Testis (tissue), 3 donors: ENCODE measurements around the gene MAP1S. TPM values are rescaled to one million over a fixed set of nuclear protein-coding genes. Genes with fewer than 3 reads are reported as not detected.

Experiments
- DNase-seq: peaks from one replicate; pipeline ENCODE4 v3.0.0-alpha.2; 2019
- H3K27ac ChIP-seq, 2 donors: fragments of 200-600 bp; sonication (generic); one replicate each; pipeline ENCODE4 v1.5.1; 2019
- H3K27me3 ChIP-seq: fragments of 200-600 bp; sonication (generic); one replicate; pipeline ENCODE4 v1.5.1; 2019
- H3K36me3 ChIP-seq: fragments of 200-600 bp; sonication (generic); one replicate; pipeline ENCODE4 v1.5.1; 2017; ENCODE audit warnings: low read depth; ENCODE audit errors: missing control alignments
- H3K4me1 ChIP-seq: fragments of 200-600 bp; sonication (generic); one replicate; pipeline ENCODE4 v1.5.1; 2019
- H3K4me3 ChIP-seq, 2 donors: fragments of 200-600 bp; sonication (generic); one replicate each; pipeline ENCODE4 v1.5.1; 2017 to 2019
- H3K9me3 ChIP-seq: fragments of 200-600 bp; sonication (generic); one replicate; pipeline ENCODE4 v1.5.1; 2017
- POLR2A ChIP-seq: fragments of 450-650 bp; IDR thresholded peaks from one replicate; pipeline ENCODE4 v1.6.1; 2017; ENCODE audit warnings: antibody characterized with exemption, mild to moderate bottlenecking, moderate library complexity
- WGBS, 2 donors: methylation state at CpG; one replicate each; pipeline ENCODE4 v1.1.5; 2018; 5-methylcytosine and 5-hydroxymethylcytosine counted together
- intact Hi-C: fragments of 100-400 bp; cut with DNase I; formaldehyde crosslinking; loops from one replicate; pipeline ENCODE4 v1.15.1; 2023; ENCODE audit warnings: low total_unique reads
- polyA plus RNA-seq: library from polyadenylated mRNA; stranded (reverse); fragments of 350-450 nt; fragmentation: Illumina TruSeq; extraction: RNeasy Lipid Tissue Mini Kit (QIAGEN cat#74804); gene quantifications from one replicate; pipeline ENCODE4 v1.2.3, GENCODE V29; 2014; ENCODE audit warnings: low read depth, low replicate concordance; ENCODE audit not compliant: insufficient read depth
- total RNA-seq, 2 donors: library from RNA; depleted of rRNA; stranded (reverse); fragments of >200 nt; gene quantifications; one replicate each; pipeline ENCODE4 v1.2.3, GENCODE V29; 2016
- TF ChIP-seq, protein P1 (sequence below), 3 experiments: fragments of 450-650 bp in 2 of 3; fragments of 200-600 bp in 1 of 3; sonication (generic) in 1 of 3; IDR thresholded peaks; one replicate each; pipeline ENCODE4 v1.5.1; 2016 to 2019; ENCODE audit warnings: antibody characterized with exemption in 3 of 3, mild to moderate bottlenecking in 2 of 3, moderate library complexity in 1 of 3

The MAP1S gene
- total and polyA plus RNA-seq, 3 donors from 2014 or later: 95.5 to 123 (median 106) TPM

DNA sequence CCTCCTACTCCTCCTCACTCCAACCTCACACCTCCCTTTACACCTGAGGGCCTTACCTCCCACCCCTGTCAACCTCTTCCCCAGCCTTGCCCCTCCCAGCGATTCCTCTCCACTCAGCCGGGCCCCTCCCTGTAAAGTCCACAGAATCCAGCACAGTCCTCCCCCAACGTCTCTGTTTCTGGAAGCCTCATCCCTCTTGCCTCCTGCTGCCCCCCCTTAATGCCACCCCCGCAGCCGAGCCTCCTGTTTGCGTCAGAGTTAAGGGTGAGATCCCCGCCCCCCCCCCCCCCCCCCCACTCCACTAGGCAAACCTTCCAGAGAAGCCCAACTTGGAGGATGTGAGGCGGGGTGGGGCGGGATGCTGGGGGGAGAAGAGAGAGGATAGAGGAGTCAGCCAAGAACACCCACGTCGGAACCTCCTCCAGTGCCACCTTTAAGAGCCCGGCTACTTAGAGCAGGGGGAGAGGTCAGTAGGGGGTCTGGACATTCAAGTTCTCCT, 33.2 kb upstream of the MAP1S start:
- no peaks in the 10 kb centered on the region for H3K27me3 ChIP-seq
- WGBS, 2 donors: 1% methylated on average over 7 to 11 of the region's 12 CpGs

GRCh38 chr19:17686592-17687024, 32.7 kb upstream of the MAP1S start:
- no peak overlapping the region for H3K27ac ChIP-seq
- TF ChIP-seq, protein P1, sequence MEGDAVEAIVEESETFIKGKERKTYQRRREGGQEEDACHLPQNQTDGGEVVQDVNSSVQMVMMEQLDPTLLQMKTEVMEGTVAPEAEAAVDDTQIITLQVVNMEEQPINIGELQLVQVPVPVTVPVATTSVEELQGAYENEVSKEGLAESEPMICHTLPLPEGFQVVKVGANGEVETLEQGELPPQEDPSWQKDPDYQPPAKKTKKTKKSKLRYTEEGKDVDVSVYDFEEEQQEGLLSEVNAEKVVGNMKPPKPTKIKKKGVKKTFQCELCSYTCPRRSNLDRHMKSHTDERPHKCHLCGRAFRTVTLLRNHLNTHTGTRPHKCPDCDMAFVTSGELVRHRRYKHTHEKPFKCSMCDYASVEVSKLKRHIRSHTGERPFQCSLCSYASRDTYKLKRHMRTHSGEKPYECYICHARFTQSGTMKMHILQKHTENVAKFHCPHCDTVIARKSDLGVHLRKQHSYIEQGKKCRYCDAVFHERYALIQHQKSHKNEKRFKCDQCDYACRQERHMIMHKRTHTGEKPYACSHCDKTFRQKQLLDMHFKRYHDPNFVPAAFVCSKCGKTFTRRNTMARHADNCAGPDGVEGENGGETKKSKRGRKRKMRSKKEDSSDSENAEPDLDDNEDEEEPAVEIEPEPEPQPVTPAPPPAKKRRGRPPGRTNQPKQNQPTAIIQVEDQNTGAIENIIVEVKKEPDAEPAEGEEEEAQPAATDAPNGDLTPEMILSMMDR (IDR thresholded peaks at IDR 0.05): no peak
- no peak for TF ChIP-seq POLR2A
- H3K36me3 ChIP-seq: no peaks in the 10 kb centered on the region
- H3K4me3 ChIP-seq: no peak overlapping the region
- no peaks in the 10 kb centered on the region for H3K27me3 ChIP-seq
- WGBS, 2 donors: 0 to 3% methylated on average over 12 to 19 of the region's 28 CpGs
- peaks cover 16% of the 10 kb centered on the region for H3K4me1 ChIP-seq
- intact Hi-C loops: no loop called here
- DNase-seq: peak; percentile 20
- H3K9me3 ChIP-seq: no peaks in the 10 kb centered on the region

More for the DNA sequence above, 33.2 kb upstream of the MAP1S start:
- Histone ChIP-seq H3K36me3 (no peaks in the 10 kb centered on the region), H3K27ac (no peak overlapping the region), H3K9me3 (no peaks in the 10 kb centered on the region), H3K4me1 (peaks cover 16% of the 10 kb centered on the region), H3K4me3 (no peak overlapping the region)
- intact Hi-C loops: no loop called here
- no peak for DNase-seq
- TF ChIP-seq, protein P1 (IDR thresholded peaks at IDR 0.05): no peak
- no peak for TF ChIP-seq POLR2A

- no peaks in the 10 kb centered on the region for H3K27me3 ChIP-seq
- no peak for TF ChIP-seq POLR2A
- TF ChIP-seq, protein P1 (IDR thresholded peaks at IDR 0.05): no peak
These were observed 32.0 kb upstream of the MAP1S start for GRCh38 chr19:17687141-17687856.

DNA sequence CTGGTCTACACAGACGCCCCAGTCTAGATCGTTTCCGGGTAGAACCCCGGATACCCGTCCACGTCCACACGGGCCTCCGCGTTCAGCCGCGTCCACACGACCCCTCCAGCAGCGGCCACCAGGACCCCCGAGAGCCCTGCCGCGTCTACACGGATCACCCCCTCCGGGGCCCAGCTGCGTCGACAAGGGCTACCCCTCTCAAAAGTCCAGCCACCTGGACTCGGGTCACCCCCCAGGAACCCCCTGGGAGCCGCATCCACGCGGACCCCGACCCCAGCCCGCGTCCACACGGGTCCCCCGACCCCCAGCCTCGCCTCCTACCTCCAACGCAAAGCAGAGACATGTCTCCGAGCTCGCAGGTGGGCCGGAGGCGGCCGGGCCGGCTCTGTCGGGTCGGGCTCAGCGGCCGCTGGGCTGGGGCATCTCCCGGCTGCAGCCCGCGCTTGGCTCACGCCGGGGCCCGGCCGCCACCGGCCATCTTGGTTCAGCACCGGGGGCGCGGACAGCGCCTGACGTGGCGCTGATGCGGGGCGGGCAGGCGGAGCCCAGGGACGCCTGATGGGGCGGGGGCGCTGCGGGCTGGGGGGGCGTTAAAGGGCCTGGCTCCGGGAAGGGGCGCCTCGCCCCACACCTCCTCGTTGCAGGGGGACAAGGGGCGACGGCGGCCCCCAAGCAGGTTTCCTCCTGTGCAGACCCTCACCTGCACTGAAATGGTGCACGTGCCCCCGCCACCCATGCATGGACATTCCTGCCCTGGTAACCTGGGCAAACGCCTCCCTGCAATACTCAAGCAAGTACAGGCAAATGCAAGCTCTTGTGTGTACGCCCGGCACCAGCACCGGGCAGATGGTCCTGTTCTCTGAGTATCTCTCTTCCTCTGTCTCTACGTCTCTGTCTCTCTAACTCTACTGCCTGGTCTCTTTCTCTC, 31.2 kb upstream of the MAP1S start, which contains the start of gene UNC13A:
Gene UNC13A, minus strand, starts transcription at position 498 of the 928 bp plus-strand sequence. Its CDS starts 155 bp downstream, at position 343.
- peak; percentile 74 for DNase-seq
- no peaks in the 10 kb centered on the region for H3K9me3 ChIP-seq
- 1 to 3% methylated on average over 48 to 63 of the region's 77 CpGs for WGBS, 2 donors
- H3K4me1 ChIP-seq: peaks cover 16% of the 10 kb centered on the region
- no peaks in the 10 kb centered on the region for H3K36me3 ChIP-seq
- TF ChIP-seq, protein P1 (IDR thresholded peaks at IDR 0.05): no peak
- TF ChIP-seq POLR2A: no peak
- no peak within 1 kb of the TSS for H3K27ac ChIP-seq
- intact Hi-C loops: no loop called here
- no peaks in the 10 kb centered on the region for H3K27me3 ChIP-seq
- H3K4me3 ChIP-seq: peak within 1 kb of the TSS; percentile 26 to 43

More at GRCh38 chr19:17687141-17687856, 32.0 kb upstream of the MAP1S start:
- Histone ChIP-seq H3K36me3 (no peaks in the 10 kb centered on the region), H3K9me3 (no peaks in the 10 kb centered on the region), H3K4me3 (peak overlapping the region; percentile 26 to 43), H3K27ac (no peak overlapping the region), H3K4me1 (peaks cover 16% of the 10 kb centered on the region)
- intact Hi-C loops: no loop called here
- DNase-seq: no peak
- 1 to 7% methylated on average over 9 to 24 of the region's 24 CpGs for WGBS, 2 donors
